ENCODE data around the gene LCN1.
A peak's percentile ranks its signal among the peaks of the same experiment; 100 is the strongest.
"Not testable (repeated sequence)": the region's sequence is repeated elsewhere in the genome, so short reads cannot be mapped to it uniquely, and the experiment has no call there.

LCN1 gene

DNA sequence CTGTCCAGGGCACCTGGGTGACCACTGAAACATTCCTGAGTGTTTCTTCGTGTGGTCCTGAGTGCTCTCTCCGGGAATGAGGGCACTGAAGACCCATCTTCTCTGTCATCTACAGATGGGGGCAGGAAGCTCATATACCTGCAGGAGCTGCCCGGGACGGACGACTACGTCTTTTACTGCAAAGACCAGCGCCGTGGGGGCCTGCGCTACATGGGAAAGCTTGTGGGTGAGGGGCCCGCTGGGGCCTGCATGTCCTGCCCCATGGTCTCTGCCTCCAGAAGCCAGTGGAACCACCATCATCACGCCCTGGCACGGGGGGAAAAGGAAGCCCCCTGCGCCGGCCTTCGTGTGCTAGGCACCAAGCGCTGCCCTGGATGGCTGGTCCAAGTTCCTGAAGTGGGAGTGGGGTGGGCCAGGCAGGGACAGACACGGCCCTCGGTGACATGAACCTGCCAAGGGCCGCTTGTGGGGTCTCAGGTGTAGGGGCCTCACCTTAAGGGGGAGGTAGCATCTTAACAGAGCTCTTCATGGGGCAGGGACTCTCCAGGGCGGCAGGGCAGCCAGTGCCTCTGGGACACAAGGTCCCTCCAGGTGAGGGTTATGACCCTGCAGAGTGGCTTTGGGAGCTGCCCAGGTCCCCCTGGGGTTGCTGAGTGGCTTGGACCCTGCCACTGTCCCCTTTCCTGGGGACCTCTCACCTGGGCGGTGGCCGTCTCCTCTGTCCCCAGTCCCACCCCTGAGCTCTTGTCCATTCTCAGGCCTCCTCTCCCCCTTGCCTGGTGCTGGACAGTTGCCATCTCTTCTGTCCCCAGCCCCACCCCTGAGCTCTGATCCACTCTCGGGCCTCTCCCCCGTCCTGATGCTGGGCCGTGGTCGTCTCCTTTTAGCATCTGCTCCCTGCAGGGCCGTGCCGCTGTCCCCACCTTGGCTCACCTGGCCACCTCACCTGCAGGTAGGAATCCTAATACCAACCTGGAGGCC is 26.8 kb downstream of the LCN1 start:
- DNase-seq (ENCODE audit: low spot score in 2 of 2) = no peak
- no peaks in the 10 kb centered on the region for H3K27me3 ChIP-seq (ENCODE audit: low read depth)

GRCh38 chr9:135549478-135550343 is 28.5 kb downstream of the LCN1 start:
- H3K4me1 ChIP-seq; H3K27me3 ChIP-seq (ENCODE audit: low read depth): not testable (repeated sequence)

More for the DNA sequence above, 26.8 kb downstream of the LCN1 start:
- no peaks in the 10 kb centered on the region for H3K4me1 ChIP-seq
- no peaks in the 10 kb centered on the region; the same call in 1 of the 2 replicates for H3K9me3 ChIP-seq
- no peaks in the 10 kb centered on the region for H3K36me3 ChIP-seq (replicated peaks)
- in situ Hi-C loops (cut with MboI; ENCODE audit: low sequenced_read_pairs) = no loop called here
- no peak overlapping the region for H3K4me3 ChIP-seq

DNA sequence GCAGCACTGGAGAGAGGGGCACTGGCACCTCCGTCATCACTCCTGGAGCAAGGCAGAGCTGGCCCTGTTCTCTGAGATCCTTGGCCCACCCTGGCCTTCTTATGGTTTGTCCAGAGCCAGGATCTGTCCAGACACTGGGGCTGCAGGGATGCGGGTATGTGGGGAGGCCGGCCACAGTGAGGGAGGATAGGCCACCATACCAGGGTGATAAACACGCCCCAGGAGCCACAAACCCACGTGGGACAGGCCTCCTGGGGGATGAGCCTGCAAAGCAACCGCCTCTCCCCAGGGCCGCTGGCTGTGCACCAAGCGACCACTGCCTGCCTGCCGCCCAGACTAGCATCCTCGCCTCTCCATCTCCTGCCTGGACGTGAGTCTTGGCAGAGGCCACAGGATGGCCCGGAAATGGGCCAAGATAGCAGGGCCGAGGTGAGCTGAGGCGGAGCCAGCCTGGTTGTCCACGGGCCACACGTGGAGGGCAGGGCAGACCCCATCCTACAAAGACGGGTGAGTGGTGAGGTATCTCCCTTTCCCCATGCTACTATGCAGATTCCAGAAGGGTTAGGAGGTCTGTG is 29.2 kb downstream of the LCN1 start:
- no peak for DNase-seq (ENCODE audit: low spot score in 2 of 2)
- no peaks in the 10 kb centered on the region for H3K4me1 ChIP-seq
- H3K27me3 ChIP-seq (ENCODE audit: low read depth) = no peaks in the 10 kb centered on the region
- no peaks in the 10 kb centered on the region for H3K36me3 ChIP-seq (replicated peaks)
- in situ Hi-C loops (cut with MboI; ENCODE audit: low sequenced_read_pairs) = no loop called here
- no peak overlapping the region for H3K4me3 ChIP-seq
- H3K9me3 ChIP-seq = no peaks in the 10 kb centered on the region

More at GRCh38 chr9:135549478-135550343, 28.5 kb downstream of the LCN1 start:
- DNase-seq (ENCODE audit: low spot score in 2 of 2); H3K4me3 ChIP-seq; in situ Hi-C loops (cut with MboI; ENCODE audit: low sequenced_read_pairs); H3K36me3 ChIP-seq (replicated peaks); H3K9me3 ChIP-seq: not testable (repeated sequence)

- no peak overlapping the region for H3K4me3 ChIP-seq
- no peaks in the 10 kb centered on the region for H3K27me3 ChIP-seq (ENCODE audit: low read depth)
- H3K36me3 ChIP-seq (replicated peaks) = no peaks in the 10 kb centered on the region
- H3K4me1 ChIP-seq = no peaks in the 10 kb centered on the region
- no peaks in the 10 kb centered on the region for H3K9me3 ChIP-seq
- DNase-seq (ENCODE audit: low spot score in 2 of 2) = no peak
- in situ Hi-C loops (cut with MboI; ENCODE audit: low sequenced_read_pairs) = no loop called here
These were observed 29.8 kb downstream of the LCN1 start for GRCh38 chr9:135551031-135551430.

GRCh38 chr9:135551456-135551855 is 30.2 kb downstream of the LCN1 start:
- Histone ChIP-seq H3K27me3 (ENCODE audit: low read depth) (no peaks in the 10 kb centered on the region), H3K4me3 (no peak overlapping the region), H3K4me1 (no peaks in the 10 kb centered on the region), H3K36me3 (replicated peaks) (no peaks in the 10 kb centered on the region), H3K9me3 (no peaks in the 10 kb centered on the region)
- in situ Hi-C loops (cut with MboI; ENCODE audit: low sequenced_read_pairs) = no loop called here
- no peak for DNase-seq (ENCODE audit: low spot score in 2 of 2)

DNA sequence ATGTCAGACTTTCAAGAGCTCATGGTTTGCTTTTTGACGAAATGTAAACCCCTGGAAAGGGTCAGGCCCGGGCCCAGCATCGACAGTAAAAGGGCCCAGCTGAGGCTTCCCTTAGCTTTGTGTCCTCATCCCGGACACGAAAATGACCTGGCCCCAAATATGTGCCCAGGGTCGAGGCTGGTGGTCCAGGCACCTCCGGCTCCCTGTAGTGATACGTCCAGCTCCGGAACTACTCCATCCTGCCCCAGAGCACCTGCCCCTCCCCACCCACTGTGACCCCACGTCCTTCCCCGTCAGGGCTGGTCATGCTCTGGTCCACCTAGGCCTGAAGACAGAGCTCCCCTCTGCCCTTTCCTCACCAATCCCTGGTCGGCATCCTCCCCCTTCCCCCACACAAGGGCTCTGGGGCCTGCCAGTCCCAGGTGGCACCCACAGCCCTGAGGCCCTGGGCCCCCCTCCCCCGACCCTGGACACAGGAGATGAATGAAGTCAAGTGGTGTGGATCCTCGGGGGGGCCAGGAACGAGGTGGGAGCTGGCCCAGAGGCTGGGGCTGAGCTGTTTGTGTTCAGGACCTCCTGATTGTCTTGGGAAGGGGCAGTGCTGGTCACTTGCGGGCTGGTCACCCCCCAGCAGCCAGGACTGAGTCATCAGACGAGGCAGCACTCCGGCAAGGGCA is 30.9 kb downstream of the LCN1 start:
- Histone ChIP-seq H3K27me3 (ENCODE audit: low read depth) (no peaks in the 10 kb centered on the region), H3K36me3 (replicated peaks) (no peaks in the 10 kb centered on the region), H3K4me3 (no peak overlapping the region), H3K9me3 (no peaks in the 10 kb centered on the region), H3K4me1 (no peaks in the 10 kb centered on the region)
- in situ Hi-C loops (cut with MboI; ENCODE audit: low sequenced_read_pairs) = no loop called here
- DNase-seq (ENCODE audit: low spot score in 2 of 2) = no peak

GRCh38 chr9:135552698-135553171 is 31.5 kb downstream of the LCN1 start:
- Histone ChIP-seq H3K9me3 (no peaks in the 10 kb centered on the region), H3K4me1 (no peaks in the 10 kb centered on the region), H3K27me3 (ENCODE audit: low read depth) (no peaks in the 10 kb centered on the region), H3K36me3 (replicated peaks) (no peaks in the 10 kb centered on the region), H3K4me3 (no peak overlapping the region)
- in situ Hi-C loops (cut with MboI; ENCODE audit: low sequenced_read_pairs) = no loop called here
- peak in 1 of 2 experiments; percentile 27 for DNase-seq (ENCODE audit: low spot score in 2 of 2)

- H3K9me3 ChIP-seq = no peaks in the 10 kb centered on the region
- no peak overlapping the region for H3K4me3 ChIP-seq
- no peaks in the 10 kb centered on the region for H3K27me3 ChIP-seq (ENCODE audit: low read depth)
- H3K4me1 ChIP-seq = no peaks in the 10 kb centered on the region
- no peaks in the 10 kb centered on the region for H3K36me3 ChIP-seq (replicated peaks)
- in situ Hi-C loops (cut with MboI; ENCODE audit: low sequenced_read_pairs) = no loop called here
- no peak for DNase-seq (ENCODE audit: low spot score in 2 of 2)
These were observed 33.5 kb downstream of the LCN1 start for GRCh38 chr9:135554718-135555117.

- Histone ChIP-seq H3K27me3 (ENCODE audit: low read depth) (no peaks in the 10 kb centered on the region), H3K9me3 (no peaks in the 10 kb centered on the region), H3K4me3 (no peak overlapping the region), H3K4me1 (no peaks in the 10 kb centered on the region), H3K36me3 (replicated peaks) (no peaks in the 10 kb centered on the region)
- DNase-seq (ENCODE audit: low spot score in 2 of 2) = no peak
- in situ Hi-C loops (cut with MboI; ENCODE audit: low sequenced_read_pairs) = no loop called here
These were observed 34.0 kb downstream of the LCN1 start for GRCh38 chr9:135555203-135555602.

DNA sequence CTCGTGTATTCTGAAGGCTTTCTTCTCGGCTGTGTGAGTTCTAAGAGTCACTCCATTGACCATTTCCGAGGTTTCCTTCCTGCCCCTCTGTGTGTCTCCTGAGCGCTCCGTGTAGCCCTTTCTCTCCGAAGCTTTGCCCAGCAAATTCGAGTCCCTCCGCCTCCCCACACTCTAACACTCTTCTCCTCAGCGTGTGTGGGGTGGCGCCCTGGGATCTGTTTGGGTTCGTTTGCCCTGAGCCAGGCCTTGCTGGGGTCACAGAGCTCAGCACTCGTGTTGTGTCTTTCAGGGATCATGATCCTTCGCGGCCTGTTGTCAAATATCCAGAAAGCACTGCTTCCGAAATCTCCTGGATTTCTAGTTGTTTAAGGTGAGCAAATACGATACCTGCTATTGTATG is 34.7 kb downstream of the LCN1 start:
- Histone ChIP-seq H3K36me3 (replicated peaks) (no peaks in the 10 kb centered on the region), H3K9me3 (no peaks in the 10 kb centered on the region), H3K4me1 (no peaks in the 10 kb centered on the region), H3K27me3 (ENCODE audit: low read depth) (no peaks in the 10 kb centered on the region), H3K4me3 (no peak overlapping the region)
- no peak for DNase-seq (ENCODE audit: low spot score in 2 of 2)
- in situ Hi-C loops (cut with MboI; ENCODE audit: low sequenced_read_pairs) = no loop called here

- in situ Hi-C loops (cut with MboI; ENCODE audit: low sequenced_read_pairs) = no loop called here
- Histone ChIP-seq H3K36me3 (replicated peaks) (no peaks in the 10 kb centered on the region), H3K4me1 (no peaks in the 10 kb centered on the region), H3K4me3 (no peak overlapping the region), H3K9me3 (no peaks in the 10 kb centered on the region), H3K27me3 (ENCODE audit: low read depth) (no peaks in the 10 kb centered on the region)
- no peak for DNase-seq (ENCODE audit: low spot score in 2 of 2)
These were observed 38.4 kb downstream of the LCN1 start for GRCh38 chr9:135559606-135560005.

DNA sequence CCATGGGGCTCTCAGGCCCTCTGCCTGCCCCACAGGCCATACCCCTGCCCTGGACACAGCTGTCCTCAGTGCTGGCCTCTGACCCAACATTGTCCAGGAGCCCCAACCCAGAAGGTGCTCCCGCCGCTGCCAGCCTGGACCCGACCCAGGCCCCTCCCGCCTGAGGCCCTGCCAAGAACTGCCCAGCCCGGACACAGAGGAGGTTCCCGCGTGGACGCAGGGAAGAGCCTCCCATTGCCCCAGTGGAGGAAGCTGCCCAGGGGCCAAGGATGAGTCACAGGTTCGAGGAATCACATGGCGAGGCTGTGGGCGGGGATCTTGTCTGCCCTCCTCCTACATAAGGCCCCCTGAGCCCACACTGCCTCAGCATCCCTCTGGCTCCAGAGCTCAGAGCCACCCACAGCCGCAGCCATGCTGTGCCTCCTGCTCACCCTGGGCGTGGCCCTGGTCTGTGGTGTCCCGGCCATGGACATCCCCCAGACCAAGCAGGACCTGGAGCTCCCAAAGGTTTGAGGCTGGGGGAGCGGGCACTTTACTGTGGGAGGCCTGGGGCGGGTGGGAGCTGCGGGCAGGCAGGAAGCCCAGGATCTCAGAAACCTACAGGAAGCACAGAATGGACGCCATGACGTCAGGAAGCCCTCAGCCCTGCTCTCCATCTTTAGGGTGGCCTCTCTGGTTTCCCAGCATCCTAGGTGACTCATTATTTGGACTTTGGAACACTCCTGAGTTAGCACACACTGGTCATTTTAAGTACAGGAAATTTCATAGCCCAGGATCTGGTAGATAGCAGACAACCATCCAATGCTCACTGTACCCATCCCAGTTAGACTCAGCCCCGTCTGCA is 40.4 kb downstream of the LCN1 start, which contains the start of gene PAEP:
TSS of gene PAEP (plus strand) at position 366 of the 844 bp plus-strand sequence.
- in situ Hi-C loops (cut with MboI; ENCODE audit: low sequenced_read_pairs) = no loop called here

More for the DNA sequence above, 40.4 kb downstream of the LCN1 start, which contains the start of gene PAEP:
- Histone ChIP-seq H3K9me3 (no peaks in the 10 kb centered on the region), H3K36me3 (replicated peaks) (no peaks in the 10 kb centered on the region), H3K27me3 (ENCODE audit: low read depth) (no peaks in the 10 kb centered on the region), H3K4me3 (no peak within 1 kb of the TSS), H3K4me1 (no peaks in the 10 kb centered on the region)
- DNase-seq (ENCODE audit: low spot score in 2 of 2) = no peak

Measured in HAP-1 (cell line).